Right lobe of liver (tissue), 4 donors: ENCODE measurements around the gene XRCC2.

Experiments used
- POLR2A ChIP-seq: fragments of 450-650 bp; IDR thresholded peaks from one replicate; pipeline ENCODE4 v1.6.1; 2017; ENCODE audit warnings: antibody characterized with exemption, mild to moderate bottlenecking
- TF ChIP-seq, protein P1 (sequence below), 4 donors: fragments of 200-600 bp in 3 of 4; fragments of 450-650 bp in 1 of 4; IDR thresholded peaks; one replicate each; pipeline versions ENCODE4 v1.5.1 to v1.8.0; 2016 to 2022; ENCODE audit warnings: antibody characterized with exemption in 4 of 4, mild to moderate bottlenecking in 2 of 4
- donor health status: DM: no; HTN: no; CAD: no.
- donor health status: DM: no; HTN: no; CAD: no.
- donor health status: DM: no; HTN: yes; CAD: no.

DNA sequence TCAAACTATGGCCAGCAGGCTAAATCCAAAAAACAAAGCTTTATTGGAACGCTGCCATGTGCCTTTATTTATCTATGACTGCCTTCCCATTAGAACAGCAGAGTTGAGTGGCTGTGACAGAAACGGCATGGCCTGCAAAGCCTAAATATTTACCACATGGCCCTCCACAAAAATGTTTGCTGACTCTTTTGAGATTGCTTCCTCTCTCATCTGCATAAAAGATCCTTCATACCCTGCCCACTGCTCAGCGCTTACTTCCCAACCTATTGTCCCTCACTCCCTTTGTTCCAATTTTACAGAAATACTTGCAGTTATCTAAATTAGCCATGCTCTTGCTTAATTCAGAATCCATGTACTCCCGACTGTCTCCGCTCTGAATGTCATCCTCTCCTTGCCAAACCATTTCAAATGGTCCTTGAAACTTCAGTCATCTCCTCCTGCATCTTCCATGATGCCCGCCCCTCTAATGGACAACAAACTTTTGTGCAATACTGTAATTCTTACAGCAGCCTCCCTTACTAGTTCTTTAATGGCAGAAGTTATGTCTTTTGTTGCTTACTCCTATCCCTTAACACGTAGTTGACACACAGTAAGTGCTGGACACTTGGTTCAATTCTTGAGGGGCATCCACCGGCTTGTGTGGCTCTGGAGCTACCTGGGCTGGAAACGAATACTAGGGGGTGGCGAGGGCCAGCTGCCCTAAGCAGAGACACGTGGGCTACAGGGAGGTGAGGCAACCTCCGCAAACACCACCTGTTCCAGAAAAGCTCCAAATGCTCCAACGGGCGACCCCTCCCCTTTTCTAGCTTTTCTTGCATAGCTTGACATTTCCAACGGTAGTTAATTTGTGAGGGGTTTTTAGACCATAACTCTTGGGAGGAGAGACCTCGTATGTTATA lies 832 bp downstream of the XRCC2 start:
- TF ChIP-seq POLR2A, result no peak
- TF ChIP-seq, protein P1, sequence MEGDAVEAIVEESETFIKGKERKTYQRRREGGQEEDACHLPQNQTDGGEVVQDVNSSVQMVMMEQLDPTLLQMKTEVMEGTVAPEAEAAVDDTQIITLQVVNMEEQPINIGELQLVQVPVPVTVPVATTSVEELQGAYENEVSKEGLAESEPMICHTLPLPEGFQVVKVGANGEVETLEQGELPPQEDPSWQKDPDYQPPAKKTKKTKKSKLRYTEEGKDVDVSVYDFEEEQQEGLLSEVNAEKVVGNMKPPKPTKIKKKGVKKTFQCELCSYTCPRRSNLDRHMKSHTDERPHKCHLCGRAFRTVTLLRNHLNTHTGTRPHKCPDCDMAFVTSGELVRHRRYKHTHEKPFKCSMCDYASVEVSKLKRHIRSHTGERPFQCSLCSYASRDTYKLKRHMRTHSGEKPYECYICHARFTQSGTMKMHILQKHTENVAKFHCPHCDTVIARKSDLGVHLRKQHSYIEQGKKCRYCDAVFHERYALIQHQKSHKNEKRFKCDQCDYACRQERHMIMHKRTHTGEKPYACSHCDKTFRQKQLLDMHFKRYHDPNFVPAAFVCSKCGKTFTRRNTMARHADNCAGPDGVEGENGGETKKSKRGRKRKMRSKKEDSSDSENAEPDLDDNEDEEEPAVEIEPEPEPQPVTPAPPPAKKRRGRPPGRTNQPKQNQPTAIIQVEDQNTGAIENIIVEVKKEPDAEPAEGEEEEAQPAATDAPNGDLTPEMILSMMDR (IDR thresholded peaks at IDR 0.05), result no peak
